GM21381 (cell line): ENCODE results near the gene FOXR2.

Experiments used
- ATAC-seq: cut with Tn5 transposase; IDR thresholded peaks from one replicate; pipeline ENCODE4 v1.9.1; 2021; ENCODE audit warnings: mild to moderate bottlenecking, moderate library complexity; ENCODE audit not compliant: unreplicated experiment

FOXR2 gene, protein sequence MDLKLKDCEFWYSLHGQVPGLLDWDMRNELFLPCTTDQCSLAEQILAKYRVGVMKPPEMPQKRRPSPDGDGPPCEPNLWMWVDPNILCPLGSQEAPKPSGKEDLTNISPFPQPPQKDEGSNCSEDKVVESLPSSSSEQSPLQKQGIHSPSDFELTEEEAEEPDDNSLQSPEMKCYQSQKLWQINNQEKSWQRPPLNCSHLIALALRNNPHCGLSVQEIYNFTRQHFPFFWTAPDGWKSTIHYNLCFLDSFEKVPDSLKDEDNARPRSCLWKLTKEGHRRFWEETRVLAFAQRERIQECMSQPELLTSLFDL

DNA sequence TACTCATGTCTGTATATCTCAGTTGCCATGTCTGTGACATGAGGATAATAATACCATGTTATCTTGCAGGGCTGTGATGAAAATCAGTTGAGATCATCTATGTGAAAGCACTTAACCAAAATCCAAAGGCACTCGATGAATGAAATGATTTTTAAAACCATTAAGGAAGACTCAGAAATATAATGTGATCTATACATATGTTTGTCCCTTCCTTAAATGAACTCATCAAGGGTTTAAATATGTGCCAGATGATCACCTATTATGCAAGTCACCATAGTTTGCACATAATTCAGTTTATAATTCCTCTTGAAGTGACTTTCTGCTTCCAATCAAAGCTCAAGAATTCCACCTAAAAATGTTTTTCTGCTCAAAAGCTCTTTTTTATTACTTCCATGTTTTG lies at the start of gene FOXR2:
FOXR2 (plus strand) TSS at position 301 of the 400 bp plus-strand sequence. CDS start 312 bp downstream, outside the sequence.
- ATAC-seq, result no peak

DNA sequence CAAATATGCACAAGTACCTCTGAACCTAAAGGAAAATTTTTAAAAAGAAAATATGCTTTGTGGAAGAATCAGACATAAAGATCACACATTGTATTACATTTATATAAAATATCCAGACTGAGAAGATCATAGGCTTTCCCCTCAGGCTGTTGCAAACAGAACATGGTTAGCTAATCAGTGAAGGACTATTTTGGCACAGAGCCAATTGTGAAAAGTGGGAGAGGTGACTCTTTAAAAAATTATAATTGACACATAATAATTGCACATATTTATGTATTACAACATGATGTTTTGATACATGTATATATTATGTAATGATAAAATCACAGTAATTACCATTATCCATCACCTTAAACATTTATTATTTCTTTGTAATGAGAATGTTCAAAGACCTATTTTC lies 44.1 kb upstream of the FOXR2 start:
- ATAC-seq, result no peak

- ATAC-seq, result no peak
These were observed 40.8 kb upstream of the FOXR2 start for GRCh38 chrX:55582447-55582846.

GRCh38 chrX:55593296-55593695 lies 29.9 kb upstream of the FOXR2 start:
- ATAC-seq, result no peak

DNA sequence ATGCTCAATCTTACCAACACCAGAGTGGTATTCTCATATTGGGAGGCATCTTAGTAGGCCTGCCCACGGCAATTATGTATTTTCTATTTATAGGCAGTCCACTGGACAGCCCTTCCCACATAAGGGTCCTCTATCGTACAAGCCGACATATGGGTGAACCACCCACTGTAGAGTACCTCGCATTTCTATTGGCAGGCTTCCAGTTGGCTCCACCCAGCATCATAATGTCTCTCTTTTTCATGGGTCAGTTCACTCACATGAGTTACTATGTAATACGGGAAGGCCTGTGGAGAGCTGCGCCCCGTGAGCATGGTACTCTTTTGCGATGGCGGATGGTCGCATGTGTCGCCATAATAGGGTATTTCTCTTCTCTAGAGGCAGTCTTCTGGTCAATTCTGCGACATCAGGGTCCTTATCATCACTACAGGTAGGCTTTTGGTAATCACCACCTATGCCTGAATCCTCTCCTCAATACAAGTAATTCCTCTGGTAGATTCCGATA lies 29.4 kb upstream of the FOXR2 start:
- no peak for ATAC-seq

- ATAC-seq, result no peak
These were observed 24.9 kb upstream of the FOXR2 start for GRCh38 chrX:55598333-55598732.

- no peak for ATAC-seq
These were observed 3.7 kb upstream of the FOXR2 start for GRCh38 chrX:55619547-55619946.

- ATAC-seq, result no peak
These were observed 1.2 kb downstream of the FOXR2 start for GRCh38 chrX:55624403-55624802.

- ATAC-seq, result no peak
These were observed 12.9 kb downstream of the FOXR2 start for GRCh38 chrX:55636109-55636508.

- ATAC-seq, result peak; percentile 78
These were observed 15.7 kb downstream of the FOXR2 start for GRCh38 chrX:55638933-55639332.

- no peak for ATAC-seq
These were observed 17.7 kb downstream of the FOXR2 start for GRCh38 chrX:55640854-55641253.

DNA sequence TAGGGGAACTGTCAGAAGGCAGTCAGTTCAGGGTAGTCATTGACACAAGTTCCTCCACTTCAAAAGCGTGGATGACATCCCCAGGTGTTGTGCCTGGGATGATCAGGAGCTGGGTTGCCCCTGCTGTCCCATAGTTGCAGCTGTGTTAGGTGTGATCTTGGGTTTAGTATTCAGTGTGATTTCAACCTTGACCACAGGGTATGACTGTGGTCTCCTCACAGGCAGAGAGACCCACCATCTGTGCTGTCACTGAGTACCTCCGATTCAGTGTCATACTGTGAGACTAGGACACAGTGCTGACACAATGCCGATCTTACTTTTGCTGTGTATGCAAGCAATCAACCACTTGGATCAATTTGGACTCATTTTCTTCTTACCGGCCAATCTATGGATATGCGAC lies 25.2 kb downstream of the FOXR2 start:
- peak; percentile 69 for ATAC-seq

GRCh38 chrX:55659931-55660330 lies 36.7 kb downstream of the FOXR2 start:
- ATAC-seq, result no peak

DNA sequence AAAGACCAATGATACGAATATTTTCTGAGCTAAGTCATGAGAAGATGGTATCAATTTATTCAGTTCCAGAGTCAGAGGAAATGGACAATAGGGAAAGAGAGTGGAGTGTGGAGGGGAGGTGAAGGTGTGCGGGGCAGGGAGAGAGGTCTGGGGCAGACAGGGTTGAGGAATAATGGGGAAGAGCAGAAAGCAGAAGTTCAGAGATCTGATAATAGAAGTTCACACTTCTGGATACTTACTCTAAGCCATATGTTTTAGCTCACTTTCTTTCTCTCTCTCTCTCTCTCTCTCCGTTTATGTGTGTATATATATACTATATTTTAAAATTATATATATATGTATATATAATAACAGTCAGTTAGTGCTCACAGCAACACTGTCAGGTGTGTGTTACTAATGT lies 40.4 kb downstream of the FOXR2 start:
- no peak for ATAC-seq

DNA sequence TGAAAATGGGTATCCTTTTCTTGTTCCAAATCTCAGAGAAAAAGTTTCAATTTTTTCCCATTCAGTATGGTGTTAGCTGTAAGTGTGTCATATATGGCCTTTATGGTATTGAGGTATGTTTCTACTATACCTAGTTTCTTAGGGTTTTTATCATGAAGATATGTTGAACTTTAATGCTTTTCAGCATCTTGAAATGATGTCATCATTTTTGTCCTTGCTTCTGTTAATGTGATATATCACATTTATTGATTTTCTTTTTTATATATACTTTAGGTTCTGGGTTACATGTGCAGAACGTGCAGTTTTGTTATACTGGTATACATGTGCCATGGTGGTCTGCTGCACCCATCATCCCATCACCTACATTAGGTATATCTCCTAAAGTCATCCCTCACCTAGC lies 44.9 kb downstream of the FOXR2 start:
- no peak for ATAC-seq
